RWPE1 (cell line): Measurements from ENCODE around the gene C1QTNF8.

Experiments
- CTCF ChIA-PET: fragments of 350-600 bp; sonication (Branson Sonifier 250); formaldehyde crosslinking; extraction: SDS; loops from one replicate; lab custom pipeline; 2021; lab: Yijun Ruan, JAX
- POLR2A ChIA-PET: fragments of 400-600 bp; formaldehyde crosslinking; extraction: SDS; loops from one replicate; lab custom pipeline; 2020; ENCODE audit warnings: antibody characterized with exemption; ENCODE audit not compliant: low non-redundant PET; lab: Yijun Ruan, JAX
- DNase-seq: peaks from one replicate; pipeline ENCODE4 v3.0.0; 2012; ENCODE audit warnings: low spot score
- H3K27ac ChIP-seq: fragments of 450-650 bp; 2 replicates; pipeline ENCODE4 v1.5.1; 2017
- CTCF ChIP-seq: fragments of 450-650 bp; conservative IDR thresholded peaks from 2 replicates; pipeline ENCODE4 v1.5.1; 2017; ENCODE audit warnings: low read depth, mild to moderate bottlenecking

C1QTNF8 gene

DNA sequence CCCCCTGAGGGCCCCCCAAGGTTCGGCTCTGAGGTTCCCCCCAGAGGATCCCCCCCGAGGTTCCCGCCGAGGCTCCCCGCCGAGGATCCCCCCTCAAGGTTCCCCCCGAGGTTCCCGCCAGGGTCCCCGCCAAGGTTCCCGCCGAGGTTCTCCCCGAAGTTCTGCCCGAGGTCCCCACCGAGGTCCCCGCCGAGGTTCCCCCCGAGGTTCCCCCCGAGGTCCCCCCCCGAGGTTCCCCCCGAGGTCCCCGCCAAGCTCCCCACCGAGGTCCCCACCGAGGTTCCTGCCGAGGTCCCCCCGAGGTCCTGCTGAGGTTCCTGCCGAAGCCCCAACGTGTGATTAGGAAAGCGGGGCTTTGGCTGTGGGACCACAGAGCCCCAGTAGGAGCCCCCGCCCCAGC, 55.7 kb downstream of the C1QTNF8 start:
- ChIA-PET CTCF (interaction anchor here (0.7 kb wide), 2 partner anchors 18 to 74 kb away, joined by 3 to 4 read pairs; no protein-coding TSS in a partner anchor), POLR2A (interaction anchor here (0.6 kb wide), 1 partner anchor 30 kb away, joined by 4 read pairs; no protein-coding TSS in a partner anchor)
- DNase-seq = no peak
- TF ChIP-seq CTCF = no peak
- no peak overlapping the region for H3K27ac ChIP-seq

DNA sequence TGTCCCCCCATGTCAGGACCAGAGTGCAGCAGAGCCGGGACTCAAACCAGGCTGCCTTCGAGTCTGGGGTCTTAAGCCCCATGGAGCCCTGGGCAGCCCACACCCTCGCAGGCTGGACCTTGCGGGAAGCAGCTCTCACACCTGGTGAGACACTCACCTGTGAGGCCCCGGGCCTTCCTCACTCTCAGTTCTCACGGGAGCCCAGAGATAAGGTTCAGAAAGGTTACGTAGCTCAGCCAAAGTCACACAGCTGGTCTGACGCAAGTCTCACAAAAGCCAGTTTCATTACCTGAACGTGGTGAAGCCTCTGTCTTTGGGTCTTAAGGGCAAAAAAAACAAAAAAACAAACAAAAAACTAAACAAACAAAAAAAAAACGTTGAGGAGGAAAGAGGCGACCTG, 56.3 kb downstream of the C1QTNF8 start:
- no peak for DNase-seq
- no peak for TF ChIP-seq CTCF
- H3K27ac ChIP-seq = no peak overlapping the region
- ChIA-PET CTCF (interaction anchor here (0.7 kb wide), 1 partner anchor 18 kb away, joined by 3 read pairs; no protein-coding TSS in a partner anchor), POLR2A (no interaction called here)

DNA sequence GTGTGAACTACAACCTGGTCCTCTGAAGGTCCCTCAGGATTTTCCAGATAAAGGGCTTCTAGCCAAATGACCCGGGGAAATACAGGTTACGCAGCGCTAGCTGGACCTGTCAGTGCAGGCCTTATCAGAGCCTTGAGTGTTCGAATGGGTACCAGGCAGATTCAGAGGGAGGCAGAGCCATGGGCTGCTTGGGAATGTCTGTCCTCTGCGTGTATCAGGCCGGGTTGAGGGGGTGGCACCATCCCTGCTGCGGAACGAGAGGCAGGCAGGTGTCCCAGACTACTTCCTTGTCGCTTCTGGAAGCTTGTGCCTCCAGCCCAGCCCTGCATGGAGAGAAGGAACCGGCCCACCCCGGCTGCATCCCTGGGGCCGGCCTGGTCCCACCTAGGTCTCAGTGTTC, 57.1 kb downstream of the C1QTNF8 start:
- CTCF ChIA-PET = no interaction called here
- TF ChIP-seq CTCF = no peak
- no peak for DNase-seq
- H3K27ac ChIP-seq = no peak overlapping the region
- POLR2A ChIA-PET = no interaction called here
